HG03175 (cell line): ENCODE data around the gene VSIG10L2.
"Not testable (repeated sequence)": the region's sequence is repeated elsewhere in the genome, so short reads cannot be mapped to it uniquely, and the experiment has no call there.

ENCODE experiments used
- ATAC-seq: cut with Tn5 transposase; IDR thresholded peaks from one replicate; pipeline ENCODE4 v1.9.1; 2021; ENCODE audit warnings: mild to moderate bottlenecking, moderate library complexity; ENCODE audit not compliant: unreplicated experiment

The VSIG10L2 gene

GRCh38 chr11:125945797-125946520 is at the start of gene VSIG10L2:
Gene VSIG10L2 (plus strand): TSS chr11:125946044. CDS start chr11:125946056, 12 bp downstream.
- no peak for ATAC-seq

- ATAC-seq = no peak
Observed at GRCh38 chr11:125901872-125902271, 44.0 kb upstream of the VSIG10L2 start.

- peak; percentile 28 for ATAC-seq
Observed at GRCh38 chr11:125902277-125902926, 43.4 kb upstream of the VSIG10L2 start.

DNA sequence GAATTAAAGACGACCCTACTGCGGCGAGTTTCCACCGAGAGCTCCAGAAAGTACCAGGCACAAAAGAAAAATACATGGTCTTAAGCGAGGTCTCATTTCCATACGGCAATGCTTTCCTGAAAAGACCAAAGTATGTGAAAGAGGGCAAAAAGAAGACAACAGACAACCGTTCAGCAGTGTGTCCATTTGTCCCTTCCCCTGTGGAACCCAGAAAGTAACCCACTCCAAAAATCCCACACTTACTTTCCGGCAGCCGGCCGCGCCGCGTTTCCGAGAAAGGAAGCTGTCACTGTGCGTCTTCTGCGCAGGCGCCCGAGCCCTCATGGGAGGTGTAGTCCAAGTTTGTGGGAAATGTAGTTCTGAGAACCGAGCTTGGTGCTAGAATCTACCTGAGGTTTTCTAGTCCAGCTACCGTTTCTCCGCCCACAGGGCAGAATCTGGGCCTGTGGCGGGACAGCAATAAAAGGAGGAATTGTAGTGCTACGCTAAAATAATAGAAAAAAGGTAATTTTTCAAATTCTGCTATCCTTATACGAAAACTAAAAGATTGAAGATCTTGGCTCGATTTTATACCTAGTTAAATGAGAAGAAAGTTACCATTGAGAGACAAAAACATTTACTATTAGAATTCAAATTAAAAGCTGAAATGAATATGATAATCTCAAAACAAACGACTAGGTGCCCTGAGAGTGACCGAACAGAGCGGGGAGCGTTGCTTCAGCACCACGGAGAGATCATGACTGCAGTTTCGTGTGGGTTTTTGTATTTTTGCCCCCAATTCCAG is 42.7 kb upstream of the VSIG10L2 start, which contains the start of gene PUS3:
PUS3 (minus strand) TSS at position 280 of the 784 bp plus-strand sequence. CDS start 6,922 bp downstream, outside the sequence.
- ATAC-seq = peak; percentile 97

DNA sequence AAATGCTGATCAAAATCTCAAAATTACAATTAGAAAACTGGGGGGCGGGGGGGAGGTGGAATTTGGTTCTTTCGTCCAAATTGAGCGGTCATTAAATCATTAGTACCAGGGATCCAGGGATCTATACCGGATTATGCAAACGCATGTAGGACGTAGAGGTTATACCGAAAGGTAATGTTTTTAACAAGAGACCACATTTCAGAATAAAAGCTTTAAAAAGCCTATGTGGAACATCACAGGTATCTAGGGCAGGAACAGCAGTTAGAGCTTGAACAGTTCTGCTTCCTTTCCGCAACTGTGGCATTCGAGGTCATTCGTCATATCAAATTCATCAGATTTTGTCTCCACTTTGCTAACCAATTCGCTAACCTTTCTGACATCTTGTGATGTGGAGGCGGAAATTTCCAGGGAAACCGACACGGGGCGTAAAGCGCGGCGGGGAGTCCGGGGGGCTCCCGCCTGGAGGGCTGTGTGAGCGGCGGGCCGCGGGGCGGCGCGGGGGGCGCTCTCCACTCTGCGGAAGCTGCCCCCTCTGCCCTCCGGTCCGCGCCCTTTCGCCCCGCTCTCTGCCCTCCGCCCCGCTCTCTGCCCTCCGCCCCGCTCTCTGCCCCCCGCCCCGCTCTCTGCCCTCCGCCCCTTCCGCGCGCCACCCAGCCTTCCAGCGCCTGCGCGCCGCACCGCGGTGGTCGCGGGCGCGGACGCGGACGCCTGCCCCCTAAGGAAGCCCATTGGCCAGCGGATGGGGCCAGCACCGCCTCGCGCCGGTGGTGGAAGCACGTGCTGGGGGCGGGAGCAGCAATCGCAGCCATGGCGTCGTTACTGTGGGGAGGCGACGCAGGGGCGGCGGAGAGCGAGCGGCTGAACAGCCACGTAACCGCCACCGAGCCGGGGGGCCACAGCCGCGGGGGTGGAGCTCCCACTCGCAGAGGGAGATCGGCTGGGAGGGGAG is 41.9 kb upstream of the VSIG10L2 start, which contains the start of gene DDX25:
DDX25 (plus strand) TSS at position 798 of the 949 bp plus-strand sequence; CDS start at position 808, 10 bp downstream.
- ATAC-seq = no peak

DNA sequence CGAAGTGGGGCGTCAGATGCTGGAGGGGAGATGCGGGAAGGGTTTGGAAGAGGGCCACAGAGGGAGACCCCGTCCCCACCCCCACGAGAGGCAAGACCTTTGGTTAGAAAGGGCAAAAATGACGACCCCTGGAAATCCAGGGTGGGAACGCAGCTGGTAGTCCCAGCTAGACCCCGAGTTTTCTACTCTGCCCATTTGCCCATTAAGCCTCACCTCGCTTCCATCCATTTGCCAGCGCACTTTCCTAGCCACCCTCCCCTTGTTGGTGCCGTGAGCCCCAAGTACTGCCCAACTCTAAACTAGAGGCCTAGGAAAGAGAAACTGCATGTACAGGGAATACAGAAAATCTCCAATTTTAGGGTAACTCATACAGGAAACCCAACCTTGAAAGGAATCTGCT is 41.2 kb upstream of the VSIG10L2 start:
- ATAC-seq = no peak

DNA sequence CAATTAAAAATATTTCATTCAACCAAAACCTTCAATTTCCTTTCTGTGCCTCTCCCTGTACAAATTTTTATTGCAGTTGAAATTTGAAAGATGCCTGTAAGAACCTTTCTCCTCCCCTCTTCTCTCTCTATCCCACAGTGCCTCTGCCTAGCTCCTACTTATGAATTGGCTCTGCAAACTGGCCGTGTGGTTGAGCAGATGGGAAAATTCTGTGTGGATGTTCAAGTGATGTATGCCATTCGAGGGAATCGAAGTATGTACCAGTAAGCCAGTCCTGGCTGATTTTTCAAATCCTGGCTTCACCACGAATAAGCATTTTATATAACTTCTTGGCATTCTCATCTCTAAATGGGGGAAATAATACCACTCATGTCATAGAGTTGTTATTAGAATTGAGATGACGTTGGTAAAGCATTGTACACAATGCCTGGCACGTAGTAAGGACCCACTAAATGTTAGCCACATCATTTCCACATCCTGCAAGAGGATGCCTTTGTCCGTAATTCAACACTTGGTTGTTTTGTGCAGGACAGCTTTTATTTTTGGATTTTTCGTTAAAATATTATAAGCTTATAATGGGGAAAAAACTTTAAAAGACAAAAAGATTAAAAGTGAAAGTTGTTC is 35.5 kb upstream of the VSIG10L2 start:
- ATAC-seq = no peak

- ATAC-seq = not testable (repeated sequence)
Observed at GRCh38 chr11:125914601-125915000, 31.2 kb upstream of the VSIG10L2 start.

DNA sequence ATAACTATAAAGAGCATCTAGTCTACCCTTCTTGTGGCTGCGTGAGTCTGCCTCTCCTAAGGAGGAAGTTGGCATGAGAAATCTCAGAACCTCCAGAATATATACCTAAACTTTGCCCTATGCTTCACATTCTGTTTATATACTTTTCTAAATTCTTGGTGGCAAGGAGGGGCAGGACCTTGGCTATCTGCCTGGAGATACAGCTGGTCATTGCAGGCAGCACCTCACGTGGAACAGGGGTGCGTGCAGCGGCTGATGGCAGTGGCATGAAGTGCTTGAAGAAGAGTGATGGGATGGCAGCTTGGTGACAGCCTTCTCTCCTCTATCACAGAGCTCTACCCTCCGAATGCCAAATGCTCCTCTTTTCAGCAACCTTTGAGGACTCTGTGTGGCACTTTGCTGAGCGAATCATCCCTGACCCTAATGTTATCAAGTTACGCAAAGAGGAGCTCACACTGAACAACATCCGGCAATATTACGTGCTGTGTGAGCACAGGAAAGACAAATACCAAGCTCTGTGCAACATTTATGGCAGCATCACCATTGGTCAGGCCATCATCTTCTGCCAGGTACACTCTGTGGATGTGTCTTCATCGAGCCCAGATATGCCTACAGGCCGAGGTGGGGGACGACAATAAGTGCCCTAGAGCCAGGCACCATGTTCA is 29.0 kb upstream of the VSIG10L2 start:
- no peak for ATAC-seq

DNA sequence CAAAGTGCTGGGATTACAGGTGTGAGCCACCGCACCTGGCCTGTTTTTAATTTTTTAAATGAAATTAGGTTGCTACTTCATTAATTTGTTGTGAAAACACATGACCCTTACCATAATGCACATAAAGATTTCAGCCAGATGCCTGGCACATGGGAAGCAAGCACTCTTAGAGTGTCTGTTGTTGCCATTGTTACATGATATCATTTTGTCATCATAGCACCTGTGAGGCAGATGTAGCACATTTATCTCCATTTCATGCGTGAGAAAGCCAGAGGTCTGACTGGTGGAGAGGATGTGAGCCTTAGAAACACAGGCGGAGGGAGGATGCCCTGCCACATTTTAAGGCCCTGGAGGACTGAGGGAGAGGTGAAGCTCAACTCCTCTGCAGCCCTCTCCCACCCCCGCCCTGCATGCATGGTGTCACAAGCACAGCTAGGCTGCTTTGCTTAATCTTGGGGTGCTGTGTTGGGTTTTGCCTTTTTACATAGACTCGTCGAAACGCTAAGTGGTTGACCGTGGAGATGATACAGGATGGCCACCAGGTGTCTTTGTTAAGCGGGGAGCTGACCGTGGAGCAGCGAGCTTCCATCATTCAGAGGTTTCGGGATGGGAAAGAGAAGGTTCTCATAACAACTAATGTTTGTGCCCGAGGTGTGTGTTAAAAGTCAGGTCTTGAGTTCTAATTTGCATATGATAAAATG is 27.6 kb upstream of the VSIG10L2 start:
- ATAC-seq = no peak

- ATAC-seq = no peak
Observed at GRCh38 chr11:125921042-125921441, 24.8 kb upstream of the VSIG10L2 start.

DNA sequence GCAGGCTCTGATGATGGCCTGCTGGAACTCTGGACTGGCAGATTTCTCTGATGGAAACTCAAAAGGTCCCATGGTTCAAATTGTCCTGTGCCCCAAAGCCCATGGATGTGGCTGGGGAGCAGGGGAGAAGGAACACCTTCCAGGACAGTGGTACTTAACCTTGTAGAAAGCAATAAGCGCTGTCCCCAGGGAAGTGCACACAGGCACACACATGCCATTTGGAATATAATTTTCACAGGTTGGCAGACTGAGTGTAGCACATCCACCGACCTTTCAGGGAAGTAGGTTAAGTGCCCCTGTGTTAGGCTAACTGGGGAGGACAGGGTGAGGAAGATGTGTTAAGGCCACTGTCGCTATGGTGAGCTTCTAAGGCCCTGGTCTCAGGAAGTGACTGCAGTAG is 23.7 kb upstream of the VSIG10L2 start:
- ATAC-seq = no peak

GRCh38 chr11:125923012-125923579 is 22.7 kb upstream of the VSIG10L2 start:
- ATAC-seq = peak; percentile 87

GRCh38 chr11:125923633-125924032 is 22.2 kb upstream of the VSIG10L2 start:
- ATAC-seq = no peak

DNA sequence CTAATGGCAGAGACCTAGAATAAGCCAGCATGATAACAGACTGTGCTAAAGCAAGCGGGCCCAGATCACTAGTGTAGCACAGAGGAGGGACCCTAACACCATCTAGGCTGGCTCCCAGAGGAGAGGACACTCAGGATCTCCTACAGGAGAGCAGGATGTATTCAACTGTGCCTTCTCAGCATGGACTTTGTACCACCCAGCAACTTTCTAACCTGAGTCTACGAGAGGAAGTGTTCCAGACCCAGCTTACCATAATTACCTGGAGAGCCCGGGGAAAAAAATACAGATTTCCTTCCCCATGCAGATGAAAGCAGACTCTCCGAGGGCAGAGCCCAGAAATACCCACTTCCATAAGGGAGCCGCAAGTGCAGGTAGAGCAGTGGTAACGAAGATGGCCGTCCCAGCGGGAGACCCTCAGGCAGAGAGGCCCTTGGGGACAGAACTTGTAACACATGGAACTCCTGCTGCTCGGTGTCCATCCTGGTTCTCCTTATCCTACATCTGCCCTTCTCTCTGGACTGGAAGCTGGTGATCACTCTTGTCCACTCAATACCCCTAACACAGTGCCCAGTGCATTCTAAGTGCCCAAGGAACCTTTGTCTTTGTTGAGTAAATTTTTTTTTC is 21.3 kb upstream of the VSIG10L2 start:
- no peak for ATAC-seq

DNA sequence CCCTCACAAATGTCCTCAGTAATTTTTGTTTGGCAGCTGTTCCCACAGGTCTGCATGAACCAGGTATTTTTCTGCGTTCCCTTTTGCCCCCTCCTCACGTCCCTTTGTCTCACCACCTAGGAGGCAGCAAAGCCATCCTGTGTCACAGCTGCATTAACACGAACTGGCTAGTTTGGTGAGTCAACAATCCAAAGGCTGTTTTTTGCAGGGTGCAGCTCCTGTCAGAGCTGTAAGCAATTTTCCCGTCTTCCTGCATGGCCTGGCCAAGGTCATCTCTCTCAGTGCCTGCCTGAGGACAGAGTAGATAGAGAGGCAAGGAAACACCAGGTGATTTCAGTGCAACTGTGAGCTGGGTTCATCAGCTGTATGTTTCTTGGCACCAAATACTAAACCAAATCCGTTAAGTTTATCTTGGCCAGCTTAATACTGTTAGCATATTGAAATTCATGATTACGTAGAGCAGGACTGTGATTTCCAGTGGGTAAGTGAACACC is 20.6 kb upstream of the VSIG10L2 start:
- ATAC-seq = no peak

GRCh38 chr11:125925804-125926203 is 20.0 kb upstream of the VSIG10L2 start:
- no peak for ATAC-seq

DNA sequence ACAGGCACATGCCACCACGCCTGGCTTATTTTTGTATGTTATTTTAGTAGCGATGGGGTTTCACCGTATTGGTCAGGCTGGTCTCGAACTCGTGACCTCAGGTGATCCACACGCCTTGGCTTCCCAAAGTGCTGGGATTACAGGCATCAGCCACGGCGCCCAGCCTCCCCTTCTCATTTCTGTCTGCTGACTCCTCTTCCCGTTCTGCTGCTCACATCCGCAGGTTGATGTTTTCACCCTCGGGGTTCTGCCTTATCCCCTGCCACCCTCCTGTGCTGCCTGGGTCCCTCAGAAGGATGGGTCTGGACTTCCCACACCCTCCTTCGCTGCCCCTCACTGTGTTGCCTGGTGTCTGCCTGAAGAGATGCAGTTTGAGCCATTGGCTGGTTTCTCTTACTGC is 19.2 kb upstream of the VSIG10L2 start:
- no peak for ATAC-seq
